ENCODE results near the gene IL20RB. TPM values are rescaled to one million over a fixed set of nuclear protein-coding genes. Genes with fewer than 3 reads are reported as not detected.
A peak's percentile ranks its signal among the peaks of the same experiment; 100 is the strongest.

IL20RB gene
- total RNA-seq, 1 donor, result 1.8 TPM

DNA sequence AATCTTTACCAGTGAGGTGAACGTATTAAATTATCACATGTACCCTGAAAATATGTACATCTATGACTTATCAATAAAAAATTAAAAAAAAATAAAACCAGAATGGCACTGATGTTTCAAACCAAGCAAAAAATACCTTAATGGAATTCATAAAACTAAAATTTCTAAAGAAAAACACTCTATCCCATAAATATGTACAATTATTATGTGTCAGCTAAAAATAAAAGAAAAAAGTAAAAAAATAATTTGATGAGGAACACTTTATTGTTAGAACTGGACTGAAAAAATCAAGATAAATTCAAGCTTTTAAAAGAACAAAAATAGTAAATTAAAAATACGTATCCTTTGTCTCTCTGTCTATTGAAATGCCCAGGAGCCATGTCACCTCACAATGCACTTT is 63.1 kb downstream of the IL20RB start:
- Histone ChIP-seq H4K20me1 (ENCODE audit: insufficient read depth, low read length) (no peaks in the 10 kb centered on the region), H3K27ac (ENCODE audit: low read depth, low read length) (no peak overlapping the region), H3K79me2 (ENCODE audit: insufficient read depth, low read length) (no peaks in the 10 kb centered on the region), H3K9me3 (ENCODE audit: low read depth, low read length) (no peaks in the 10 kb centered on the region), H3K27me3 (ENCODE audit: insufficient read depth, low read length) (peaks cover 3% of the 10 kb centered on the region), H3K4me3 (ENCODE audit: insufficient read depth, low read length) (no peak overlapping the region), H3K4me1 (ENCODE audit: insufficient read depth, low read length) (no peaks in the 10 kb centered on the region), H3K4me2 (ENCODE audit: insufficient read depth, low read length) (no peak overlapping the region), H3K36me3 (ENCODE audit: insufficient read depth, low read length) (no peaks in the 10 kb centered on the region), H2AFZ (ENCODE audit: low read length) (no peak overlapping the region)
- no peak for DNase-seq (ENCODE audit: insufficient read length, low spot score, missing footprints)
- TF ChIP-seq, protein P1, sequence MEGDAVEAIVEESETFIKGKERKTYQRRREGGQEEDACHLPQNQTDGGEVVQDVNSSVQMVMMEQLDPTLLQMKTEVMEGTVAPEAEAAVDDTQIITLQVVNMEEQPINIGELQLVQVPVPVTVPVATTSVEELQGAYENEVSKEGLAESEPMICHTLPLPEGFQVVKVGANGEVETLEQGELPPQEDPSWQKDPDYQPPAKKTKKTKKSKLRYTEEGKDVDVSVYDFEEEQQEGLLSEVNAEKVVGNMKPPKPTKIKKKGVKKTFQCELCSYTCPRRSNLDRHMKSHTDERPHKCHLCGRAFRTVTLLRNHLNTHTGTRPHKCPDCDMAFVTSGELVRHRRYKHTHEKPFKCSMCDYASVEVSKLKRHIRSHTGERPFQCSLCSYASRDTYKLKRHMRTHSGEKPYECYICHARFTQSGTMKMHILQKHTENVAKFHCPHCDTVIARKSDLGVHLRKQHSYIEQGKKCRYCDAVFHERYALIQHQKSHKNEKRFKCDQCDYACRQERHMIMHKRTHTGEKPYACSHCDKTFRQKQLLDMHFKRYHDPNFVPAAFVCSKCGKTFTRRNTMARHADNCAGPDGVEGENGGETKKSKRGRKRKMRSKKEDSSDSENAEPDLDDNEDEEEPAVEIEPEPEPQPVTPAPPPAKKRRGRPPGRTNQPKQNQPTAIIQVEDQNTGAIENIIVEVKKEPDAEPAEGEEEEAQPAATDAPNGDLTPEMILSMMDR (IDR thresholded peaks at IDR 0.05; ENCODE audit: extremely low read depth, low read depth, low read length), result no peak

DNA sequence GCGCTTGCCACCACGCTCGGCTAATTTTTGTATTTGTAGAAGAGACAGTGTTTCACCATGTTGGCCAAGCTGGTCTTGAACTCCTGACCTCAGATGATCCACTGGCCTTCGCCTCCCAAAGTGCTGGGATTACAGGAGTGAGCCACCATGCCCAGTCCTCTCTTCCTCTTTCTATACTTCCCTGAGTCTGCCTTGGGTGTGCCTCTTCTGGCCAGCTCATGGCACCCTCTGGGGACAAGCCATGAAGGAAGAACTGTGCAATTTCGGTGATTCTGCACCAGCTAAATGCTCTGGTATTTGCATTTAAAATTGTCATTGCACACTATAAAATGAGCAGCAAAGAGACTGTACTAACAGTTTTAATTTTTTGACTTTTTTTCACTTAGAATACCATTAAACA is 66.6 kb downstream of the IL20RB start:
- Histone ChIP-seq H3K79me2 (ENCODE audit: insufficient read depth, low read length) (no peaks in the 10 kb centered on the region), H4K20me1 (ENCODE audit: insufficient read depth, low read length) (no peaks in the 10 kb centered on the region), H3K27me3 (ENCODE audit: insufficient read depth, low read length) (peaks cover 3% of the 10 kb centered on the region), H3K4me2 (ENCODE audit: insufficient read depth, low read length) (no peak overlapping the region), H3K36me3 (ENCODE audit: insufficient read depth, low read length) (no peaks in the 10 kb centered on the region), H3K4me1 (ENCODE audit: insufficient read depth, low read length) (no peaks in the 10 kb centered on the region), H3K4me3 (ENCODE audit: insufficient read depth, low read length) (no peak overlapping the region), H3K27ac (ENCODE audit: low read depth, low read length) (no peak overlapping the region), H2AFZ (ENCODE audit: low read length) (no peak overlapping the region), H3K9me3 (ENCODE audit: low read depth, low read length) (no peaks in the 10 kb centered on the region)
- DNase-seq (ENCODE audit: insufficient read length, low spot score, missing footprints), result no peak
- TF ChIP-seq, protein P1 (IDR thresholded peaks at IDR 0.05; ENCODE audit: extremely low read depth, low read depth, low read length), result no peak

DNA sequence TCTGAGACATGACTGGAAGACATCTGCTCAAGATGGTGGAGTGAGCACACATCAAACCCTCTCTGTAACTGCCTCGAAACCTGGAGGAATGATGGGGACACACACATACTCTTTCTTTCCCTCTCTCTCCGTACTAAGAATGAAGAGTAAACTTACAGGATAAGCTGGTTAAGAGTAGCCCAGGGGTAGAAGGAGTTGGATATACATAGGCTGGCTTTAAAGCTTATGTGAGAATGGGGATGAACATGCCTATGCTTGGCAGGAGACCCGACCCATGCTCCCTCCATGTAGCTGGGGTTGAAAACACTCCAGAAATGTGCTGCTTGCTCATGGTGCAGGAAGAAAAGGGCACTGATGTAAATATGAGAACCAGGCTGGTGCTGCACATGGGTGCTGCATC is 68.9 kb downstream of the IL20RB start:
- Histone ChIP-seq H3K36me3 (ENCODE audit: insufficient read depth, low read length) (no peaks in the 10 kb centered on the region), H3K79me2 (ENCODE audit: insufficient read depth, low read length) (no peaks in the 10 kb centered on the region), H3K4me2 (ENCODE audit: insufficient read depth, low read length) (no peak overlapping the region), H3K9me3 (ENCODE audit: low read depth, low read length) (no peaks in the 10 kb centered on the region), H2AFZ (ENCODE audit: low read length) (no peak overlapping the region), H4K20me1 (ENCODE audit: insufficient read depth, low read length) (no peaks in the 10 kb centered on the region), H3K27ac (ENCODE audit: low read depth, low read length) (no peak overlapping the region), H3K4me3 (ENCODE audit: insufficient read depth, low read length) (no peak overlapping the region), H3K4me1 (ENCODE audit: insufficient read depth, low read length) (no peaks in the 10 kb centered on the region), H3K27me3 (ENCODE audit: insufficient read depth, low read length) (peaks cover 12% of the 10 kb centered on the region)
- DNase-seq (ENCODE audit: insufficient read length, low spot score, missing footprints), result no peak
- TF ChIP-seq, protein P1 (IDR thresholded peaks at IDR 0.05; ENCODE audit: extremely low read depth, low read depth, low read length), result no peak

DNA sequence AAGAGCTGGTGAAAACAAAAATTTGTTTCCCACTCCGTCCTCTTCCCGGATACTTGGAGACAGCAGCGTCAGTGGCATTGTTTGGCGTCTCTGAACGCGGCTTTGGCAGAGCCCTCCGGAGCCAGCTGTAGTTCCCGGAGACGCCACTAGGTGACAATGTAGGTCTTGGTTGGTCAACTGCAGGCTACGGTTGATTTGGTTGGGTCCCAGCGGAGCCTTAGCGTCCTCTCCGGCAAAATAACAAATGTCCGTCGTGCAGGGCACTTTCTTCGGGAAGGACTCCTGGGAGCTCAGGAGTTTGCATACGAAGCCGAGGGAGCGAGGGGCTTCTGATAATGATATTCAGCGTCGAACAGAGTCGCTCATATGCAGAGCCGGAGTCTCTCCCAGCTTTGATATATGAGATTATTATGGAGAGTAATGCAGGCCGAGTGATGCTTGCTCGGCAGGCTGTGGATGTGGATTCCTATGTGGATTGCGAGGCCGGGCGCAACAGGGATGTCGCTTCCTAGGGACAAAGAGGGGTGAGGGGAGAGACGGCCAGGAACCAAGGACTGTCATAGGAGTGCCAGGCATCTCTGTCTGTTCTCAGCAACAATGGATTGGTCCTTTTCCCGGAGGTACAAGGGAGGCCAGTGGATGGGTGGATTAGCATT is 74.8 kb downstream of the IL20RB start:
- DNase-seq (ENCODE audit: insufficient read length, low spot score, missing footprints), result peak; percentile 93
- no peak overlapping the region for H3K27ac ChIP-seq (ENCODE audit: low read depth, low read length)
- H3K79me2 ChIP-seq (ENCODE audit: insufficient read depth, low read length), result no peaks in the 10 kb centered on the region
- TF ChIP-seq, protein P1 (IDR thresholded peaks at IDR 0.05; ENCODE audit: extremely low read depth, low read depth, low read length), result peak; percentile 97
- no peaks in the 10 kb centered on the region for H3K4me1 ChIP-seq (ENCODE audit: insufficient read depth, low read length)
- H4K20me1 ChIP-seq (ENCODE audit: insufficient read depth, low read length), result no peaks in the 10 kb centered on the region
- no peaks in the 10 kb centered on the region for H3K9me3 ChIP-seq (ENCODE audit: low read depth, low read length)
- peak overlapping the region; percentile 92 for H3K4me2 ChIP-seq (ENCODE audit: insufficient read depth, low read length)
- peaks cover 14% of the 10 kb centered on the region for H3K27me3 ChIP-seq (ENCODE audit: insufficient read depth, low read length)
- H2AFZ ChIP-seq (ENCODE audit: low read length), result peak overlapping the region; percentile 93
- H3K4me3 ChIP-seq (ENCODE audit: insufficient read depth, low read length), result peak overlapping the region; percentile 67
- no peaks in the 10 kb centered on the region for H3K36me3 ChIP-seq (ENCODE audit: insufficient read depth, low read length)
